Natural killer cell (primary cell): ENCODE measurements around the gene RAD17. TPM values are rescaled to one million over a fixed set of nuclear protein-coding genes. Genes with fewer than 3 reads are reported as not detected.
"Not testable (repeated sequence)": the region's sequence is repeated elsewhere in the genome, so short reads cannot be mapped to it uniquely, and the experiment has no call there.

Experiments
- ATAC-seq, 3 donors: fragments of 150-1000 bp in 2 of 3; fragments of 200-7000 bp in 1 of 3; cut with Tn5 transposase; 1 replicate in 1 of 3; 2 replicates in 2 of 3; pipeline ENCODE4 v1.10.0; 2021; ENCODE audit warnings: mild to moderate bottlenecking in 2 of 3, moderate library complexity in 2 of 3
- DNase-seq, 2 donors: peaks; one replicate each; pipeline versions ENCODE4 v3.0.0 to v3.0.0-alpha.2; 2013 to 2021; ENCODE audit warnings: mixed read lengths in 1 of 2
- H3K27ac ChIP-seq: one replicate; pipeline ENCODE4 v1.5.1; 2013; ENCODE audit warnings: mild to moderate bottlenecking, low read length
- H3K27me3 ChIP-seq: one replicate; pipeline ENCODE4 v1.6.1; 2013; ENCODE audit warnings: low read length; ENCODE audit not compliant: control insufficient read depth, insufficient read depth
- H3K36me3 ChIP-seq: one replicate; pipeline ENCODE4 v1.6.1; 2013; ENCODE audit warnings: low read length; ENCODE audit not compliant: control insufficient read depth, insufficient read depth
- H3K4me1 ChIP-seq: one replicate; pipeline ENCODE4 v1.6.1; 2013; ENCODE audit warnings: low read length; ENCODE audit not compliant: control insufficient read depth, insufficient read depth
- H3K4me3 ChIP-seq: one replicate; pipeline ENCODE4 v1.5.1; 2013; ENCODE audit warnings: low read length
- H3K9me3 ChIP-seq: one replicate; pipeline ENCODE4 v1.6.1; 2013; ENCODE audit warnings: low read length; ENCODE audit not compliant: control insufficient read depth, insufficient read depth
- H3K27ac Mint-ChIP-seq, 2 donors: one replicate each; pipeline ENCODE4 v1.8.0; 2022; ENCODE audit warnings: mild to moderate bottlenecking in 2 of 2, mixed read lengths in 2 of 2, moderate library complexity in 1 of 2
- H3K27me3 Mint-ChIP-seq, 2 donors: one replicate each; pipeline ENCODE4 v1.8.0; 2022; ENCODE audit warnings: low read depth in 2 of 2, mixed read lengths in 2 of 2
- H3K36me3 Mint-ChIP-seq: one replicate; pipeline ENCODE4 v1.8.0; 2022; ENCODE audit warnings: mixed read lengths
- H3K4me1 Mint-ChIP-seq, 2 donors: one replicate each; pipeline ENCODE4 v1.8.0; 2022; ENCODE audit warnings: mixed read lengths in 2 of 2
- H3K4me3 Mint-ChIP-seq: one replicate; pipeline ENCODE4 v1.8.0; 2022; ENCODE audit warnings: mild to moderate bottlenecking, moderate library complexity, mixed read lengths
- H3K9me3 Mint-ChIP-seq, 2 donors: one replicate each; pipeline ENCODE4 v1.8.0; 2022; ENCODE audit warnings: mixed read lengths in 2 of 2
- CTCF ChIP-seq: fragments of 200-600 bp; IDR thresholded peaks from one replicate; pipeline ENCODE4 v1.8.0; 2022; ENCODE audit warnings: antibody characterized with exemption
- WGBS: methylation state at CpG from one replicate; pipeline ENCODE4 v1.1.7; 2013; ENCODE audit warnings: missing lambda C conversion rate; ENCODE audit not compliant: insufficient coverage; 5-methylcytosine and 5-hydroxymethylcytosine counted together
- intact Hi-C: fragments of 100-400 bp; cut with micrococcal nuclease; formaldehyde crosslinking; loops from one replicate; pipeline ENCODE4 v1.14.2; 2022
- total RNA-seq, 4 donors: library from RNA; stranded (reverse); fragments of 120-200 nt in 1 of 4; gene quantifications; one replicate each; pipeline versions ENCODE4 v1.2.3 to v1.2.4, GENCODE V29; 2013 to 2022

The RAD17 gene
- total RNA-seq, 3 donors from 2014 or later (not counting 1 experiment from before 2014, with no cell fraction given): 24.4 to 34.3 (median 24.6) TPM

DNA sequence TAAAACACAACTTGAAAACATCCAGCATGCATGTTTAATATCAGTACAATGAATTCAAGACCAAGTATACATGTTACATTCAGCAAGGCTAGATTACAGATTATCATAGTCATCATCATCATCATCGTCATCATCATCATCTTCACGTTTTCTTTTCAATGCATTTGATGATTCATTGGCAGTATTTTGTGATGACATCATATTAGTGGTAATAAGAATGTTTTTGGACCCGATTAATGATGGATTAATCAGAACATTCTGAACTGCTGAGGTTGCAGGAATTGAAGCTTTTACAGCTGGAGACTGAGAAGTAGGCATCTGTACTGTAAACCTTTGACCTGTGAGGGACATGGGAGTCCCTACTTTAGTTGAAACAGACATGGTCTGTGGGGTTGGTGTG, 4.8 kb upstream of the RAD17 start:
- Mint-ChIP-seq H3K27me3 (no peaks in the 10 kb centered on the region), H3K4me1 (peaks cover 25 to 31% of the 10 kb centered on the region in 2 donors), H3K27ac (peak overlapping the region in 1 of 2 donors; percentile 29), H3K4me3 (no peak overlapping the region), H3K36me3 (peaks cover 8% of the 10 kb centered on the region), H3K9me3 (no peaks in the 10 kb centered on the region)
- no peak for DNase-seq
- Histone ChIP-seq H3K4me1 (peaks cover 12% of the 10 kb centered on the region), H3K36me3 (peaks cover 26% of the 10 kb centered on the region), H3K9me3 (no peaks in the 10 kb centered on the region), H3K4me3 (no peak overlapping the region), H3K27ac (no peak overlapping the region), H3K27me3 (no peaks in the 10 kb centered on the region)
- TF ChIP-seq CTCF: no peak
- 100% methylated on average over 2 of the region's 3 CpGs for WGBS
- no peak for ATAC-seq
- intact Hi-C loops: no loop called here

DNA sequence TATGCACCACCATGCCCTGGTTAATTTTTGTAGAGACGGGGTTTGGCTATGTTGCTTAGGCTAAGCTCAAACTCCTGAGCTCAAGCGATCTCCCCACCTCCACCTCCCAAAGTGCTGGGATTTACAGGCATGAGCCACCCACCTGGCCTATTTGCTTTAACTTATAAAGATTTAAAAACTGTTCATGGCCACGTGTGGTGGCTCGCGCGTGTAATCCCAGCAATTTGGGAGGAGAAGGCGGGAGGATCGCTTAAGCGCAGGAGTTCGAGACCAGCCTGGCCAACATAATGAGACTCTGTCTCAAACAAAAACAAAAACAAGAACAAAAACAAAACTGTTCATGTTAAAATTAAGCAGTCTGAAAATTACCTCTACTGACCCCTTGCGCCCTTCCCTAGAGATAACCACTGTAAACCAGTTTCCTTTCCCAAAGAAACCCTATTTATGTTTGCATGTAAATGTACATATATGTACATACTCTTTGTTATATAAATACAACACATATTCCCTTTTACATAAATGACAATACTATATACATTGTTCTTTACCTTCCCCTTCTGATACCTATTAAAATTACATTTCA, 1.8 kb upstream of the RAD17 start:
- intact Hi-C loops: loop anchor here (2.0 kb wide), 3 partner anchors 35 to 201 kb away; partner anchors contain the start of genes CCDC125, CCNB1 and CDK7
- Mint-ChIP-seq H3K4me3 (peak overlapping the region; percentile 93), H3K36me3 (peaks cover 8% of the 10 kb centered on the region), H3K27ac (peak overlapping the region; percentile 95 to 96), H3K4me1 (peaks cover 27 to 31% of the 10 kb centered on the region in 2 donors), H3K9me3 (no peaks in the 10 kb centered on the region), H3K27me3 (no peaks in the 10 kb centered on the region)
- H3K9me3 ChIP-seq: no peaks in the 10 kb centered on the region
- H3K4me3 ChIP-seq: no peak overlapping the region
- ATAC-seq (no peak), DNase-seq (no peak)
- peaks cover 20% of the 10 kb centered on the region for H3K4me1 ChIP-seq
- TF ChIP-seq CTCF: no peak
- WGBS: 94% methylated on average over 11 of the region's 11 CpGs
- H3K27me3 ChIP-seq: no peaks in the 10 kb centered on the region
- H3K27ac ChIP-seq: no peak overlapping the region
- H3K36me3 ChIP-seq: peaks cover 21% of the 10 kb centered on the region

DNA sequence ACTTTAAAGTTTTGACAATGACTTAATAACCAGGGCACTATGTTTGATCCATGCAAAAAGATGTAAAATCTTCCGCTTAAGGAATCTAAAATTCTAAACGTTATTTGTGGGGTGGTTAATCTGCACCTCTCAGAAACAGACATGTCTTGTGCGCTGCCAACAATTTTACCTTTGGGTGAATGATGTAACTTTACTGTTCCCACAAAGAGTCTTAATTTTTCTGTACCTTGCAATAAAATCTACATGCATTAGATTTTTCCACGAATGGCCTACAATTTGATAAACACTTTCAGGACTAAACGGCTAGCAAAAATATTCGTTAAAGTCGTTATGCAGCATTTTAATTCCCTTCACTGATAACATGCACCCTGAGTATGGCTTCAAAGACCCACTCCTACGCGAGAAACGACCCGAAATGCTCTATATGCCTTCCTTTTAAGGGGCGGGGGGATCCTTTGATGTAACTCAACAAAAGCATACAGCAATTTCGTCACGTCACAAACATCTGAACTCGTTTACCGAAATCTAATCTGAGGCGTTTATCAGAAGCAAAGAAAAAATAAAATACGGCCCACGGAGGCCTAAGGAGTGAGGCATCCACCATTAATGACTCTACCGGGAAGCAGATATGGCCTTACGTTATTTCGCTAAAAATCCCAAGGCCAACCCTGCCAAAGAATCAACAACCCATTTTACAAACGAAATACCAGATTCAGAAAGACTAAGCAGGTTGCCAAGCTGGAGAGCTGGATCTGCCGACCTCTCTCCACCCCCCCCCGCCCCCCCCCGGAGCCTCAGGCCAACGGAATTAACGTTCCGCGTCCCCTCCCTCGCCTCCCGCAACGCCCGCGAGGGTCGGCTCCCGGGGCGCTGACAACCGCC, 919 bp upstream of the RAD17 start:
- Histone ChIP-seq H3K4me3 (peak overlapping the region; percentile 97), H3K27me3 (no peaks in the 10 kb centered on the region), H3K9me3 (no peaks in the 10 kb centered on the region), H3K27ac (peak overlapping the region; percentile 98), H3K36me3 (peaks cover 20% of the 10 kb centered on the region), H3K4me1 (peaks cover 20% of the 10 kb centered on the region)
- 4% methylated on average over 37 of the region's 39 CpGs for WGBS
- peak in 1 of 2 donors; percentile 64 for DNase-seq
- Mint-ChIP-seq H3K36me3 (peaks cover 8% of the 10 kb centered on the region), H3K4me3 (peak overlapping the region; percentile 93), H3K9me3 (no peaks in the 10 kb centered on the region), H3K27me3 (no peaks in the 10 kb centered on the region), H3K27ac (peak overlapping the region; percentile 95 to 96), H3K4me1 (peaks cover 27 to 31% of the 10 kb centered on the region in 2 donors)
- ATAC-seq: peak; percentile 24 to 36 (median 31)
- no peak for TF ChIP-seq CTCF
- intact Hi-C loops: loop anchor here (2.0 kb wide), 3 partner anchors 36 to 202 kb away; partner anchors contain the start of genes CCDC125, CCNB1 and CDK7

DNA sequence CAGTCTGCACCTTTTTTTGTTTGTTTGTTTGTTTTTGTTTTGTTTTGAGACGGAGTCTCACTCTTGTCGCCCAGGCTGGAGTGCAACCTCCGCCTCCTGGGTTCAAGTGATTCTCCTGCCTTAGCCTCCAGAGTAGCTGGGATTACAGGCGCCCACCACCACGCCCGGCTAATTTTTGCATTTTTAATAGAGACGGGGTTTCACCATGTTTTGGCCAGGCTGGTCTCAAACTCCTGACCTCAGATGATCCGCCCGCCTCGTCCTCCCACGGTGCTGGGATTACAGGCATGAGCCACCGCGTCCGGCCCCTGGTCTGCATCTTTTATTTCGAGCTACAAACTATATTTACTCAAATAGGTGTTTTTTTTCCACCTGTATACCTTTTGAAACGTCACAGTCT, 717 bp downstream of the RAD17 start:
- Histone ChIP-seq H3K36me3 (peaks cover 11% of the 10 kb centered on the region), H3K27ac (peak overlapping the region; percentile 98), H3K4me1 (peaks cover 20% of the 10 kb centered on the region), H3K4me3 (peak overlapping the region; percentile 97)
- H3K9me3 ChIP-seq, H3K27me3 Mint-ChIP-seq, intact Hi-C loops, H3K36me3 Mint-ChIP-seq, H3K27me3 ChIP-seq, DNase-seq, ATAC-seq, H3K9me3 Mint-ChIP-seq: not testable (repeated sequence)
- peak overlapping the region; percentile 95 to 96 for H3K27ac Mint-ChIP-seq
- peaks cover 21 to 27% of the 10 kb centered on the region in 2 donors for H3K4me1 Mint-ChIP-seq
- 4% methylated on average over 16 of the region's 16 CpGs for WGBS
- peak overlapping the region; percentile 89 for H3K4me3 Mint-ChIP-seq
